GM12864 (cell line): ENCODE data around the gene ARHGEF33.

Source experiments
- DNase-seq: peaks from one replicate; pipeline ENCODE4 v3.0.0-alpha.2; 2011; ENCODE audit warnings: low read depth
- H3K4me3 ChIP-seq: 2 replicates; pipeline ENCODE4 v1.5.1; 2011; ENCODE audit warnings: mild to moderate bottlenecking, low read depth, low read length, control low read depth
- TF ChIP-seq, protein P1 (sequence below): IDR thresholded peaks from 2 replicates; pipeline ENCODE4 v1.5.1; 2011; ENCODE audit warnings: low read depth, mild to moderate bottlenecking, moderate library complexity, low read length, control low read depth, inconsistent platforms; ENCODE audit errors: missing control alignments

ARHGEF33 gene

DNA sequence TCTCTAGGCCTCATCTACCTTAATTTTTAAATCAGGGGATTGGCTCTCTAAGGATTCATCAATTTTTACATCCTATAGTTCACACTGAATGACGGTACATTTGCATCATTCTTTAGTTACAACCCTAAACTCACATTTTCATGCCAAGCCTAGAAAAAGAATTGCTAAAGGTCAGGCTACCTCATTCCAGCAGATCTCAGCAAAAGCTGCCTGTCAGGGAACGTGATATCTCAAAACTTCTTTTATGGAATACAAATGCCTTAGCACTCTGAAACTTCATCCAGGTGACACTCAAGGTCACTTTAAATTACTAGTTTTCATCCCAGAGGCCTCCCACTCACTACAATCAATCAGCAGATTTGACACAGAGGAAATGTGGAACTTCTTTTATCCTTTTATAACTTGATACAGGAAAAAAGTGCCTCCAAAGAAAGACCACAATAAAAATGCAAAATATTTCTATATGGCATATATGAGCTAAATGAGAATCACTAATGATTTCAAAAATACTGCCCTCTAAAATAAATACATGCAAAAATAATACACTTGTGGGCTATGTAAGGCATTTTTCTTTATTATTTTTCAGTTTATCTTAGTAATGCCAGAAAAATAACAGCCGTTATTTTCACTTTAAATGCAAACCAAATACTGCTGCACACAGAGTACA, 91.5 kb downstream of the ARHGEF33 start:
- H3K4me3 ChIP-seq = no peak overlapping the region
- DNase-seq = no peak
- TF ChIP-seq, protein P1, sequence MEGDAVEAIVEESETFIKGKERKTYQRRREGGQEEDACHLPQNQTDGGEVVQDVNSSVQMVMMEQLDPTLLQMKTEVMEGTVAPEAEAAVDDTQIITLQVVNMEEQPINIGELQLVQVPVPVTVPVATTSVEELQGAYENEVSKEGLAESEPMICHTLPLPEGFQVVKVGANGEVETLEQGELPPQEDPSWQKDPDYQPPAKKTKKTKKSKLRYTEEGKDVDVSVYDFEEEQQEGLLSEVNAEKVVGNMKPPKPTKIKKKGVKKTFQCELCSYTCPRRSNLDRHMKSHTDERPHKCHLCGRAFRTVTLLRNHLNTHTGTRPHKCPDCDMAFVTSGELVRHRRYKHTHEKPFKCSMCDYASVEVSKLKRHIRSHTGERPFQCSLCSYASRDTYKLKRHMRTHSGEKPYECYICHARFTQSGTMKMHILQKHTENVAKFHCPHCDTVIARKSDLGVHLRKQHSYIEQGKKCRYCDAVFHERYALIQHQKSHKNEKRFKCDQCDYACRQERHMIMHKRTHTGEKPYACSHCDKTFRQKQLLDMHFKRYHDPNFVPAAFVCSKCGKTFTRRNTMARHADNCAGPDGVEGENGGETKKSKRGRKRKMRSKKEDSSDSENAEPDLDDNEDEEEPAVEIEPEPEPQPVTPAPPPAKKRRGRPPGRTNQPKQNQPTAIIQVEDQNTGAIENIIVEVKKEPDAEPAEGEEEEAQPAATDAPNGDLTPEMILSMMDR = no peak

DNA sequence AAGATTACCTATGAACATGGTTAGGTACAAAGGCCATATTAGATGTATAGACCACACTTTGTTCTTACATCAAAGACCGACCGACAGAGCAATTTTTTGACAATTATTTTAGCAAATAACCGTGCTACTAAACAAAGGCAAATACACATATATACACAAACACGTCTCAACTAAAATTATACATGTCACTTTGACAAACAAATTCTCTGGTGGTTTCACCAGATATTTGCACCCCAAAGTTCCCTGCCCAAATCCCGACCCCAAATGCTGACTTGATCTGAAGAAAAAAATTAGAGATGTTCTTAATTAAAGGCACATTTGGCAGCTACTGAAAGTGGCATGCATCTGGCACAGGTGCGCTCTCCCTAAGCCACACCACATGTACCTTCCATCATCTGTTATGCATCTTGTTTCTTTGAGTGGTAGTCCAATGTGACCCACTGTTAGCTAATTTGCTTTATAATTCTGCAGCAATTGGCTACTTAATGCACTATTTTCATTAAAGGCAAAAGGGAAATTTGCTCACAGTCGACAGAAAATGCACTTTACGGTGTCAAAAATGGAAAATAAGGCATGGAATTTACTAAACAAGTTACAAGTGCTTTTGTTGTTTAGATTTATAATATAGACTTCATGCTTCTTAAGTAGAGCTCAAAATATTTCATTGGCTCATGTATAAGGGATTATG, 92.1 kb downstream of the ARHGEF33 start:
- H3K4me3 ChIP-seq = no peak overlapping the region

GRCh38 chr2:38982498-38982897, 92.8 kb downstream of the ARHGEF33 start:
- TF ChIP-seq, protein P1 = no peak
- no peak overlapping the region for H3K4me3 ChIP-seq
- no peak for DNase-seq

More for the DNA sequence above, 92.1 kb downstream of the ARHGEF33 start:
- TF ChIP-seq, protein P1 = no peak
- DNase-seq = no peak

DNA sequence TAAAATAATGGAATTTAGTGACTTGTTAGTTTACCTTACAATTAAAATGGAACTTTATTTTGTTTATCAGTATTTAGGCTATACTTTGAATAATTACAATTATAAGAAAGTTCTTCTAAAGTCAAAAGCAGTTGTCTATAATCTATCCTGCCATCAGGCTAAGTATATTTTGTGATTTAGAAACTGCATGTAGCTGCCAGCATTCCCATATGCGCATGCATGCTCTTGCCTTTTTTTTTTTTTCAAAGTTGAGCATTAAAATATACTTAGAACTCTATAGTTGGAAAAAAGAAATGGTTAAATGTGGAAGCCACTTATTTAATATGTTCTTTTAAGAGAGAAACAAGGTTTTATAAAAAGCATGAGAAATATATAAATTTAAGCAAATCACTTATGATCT, 99.0 kb downstream of the ARHGEF33 start:
- H3K4me3 ChIP-seq = no peak overlapping the region
- TF ChIP-seq, protein P1 = no peak
- DNase-seq = no peak

- no peak overlapping the region for H3K4me3 ChIP-seq
- TF ChIP-seq, protein P1 = no peak
- no peak for DNase-seq
These were observed 102.2 kb downstream of the ARHGEF33 start for GRCh38 chr2:38991899-38992298.

DNA sequence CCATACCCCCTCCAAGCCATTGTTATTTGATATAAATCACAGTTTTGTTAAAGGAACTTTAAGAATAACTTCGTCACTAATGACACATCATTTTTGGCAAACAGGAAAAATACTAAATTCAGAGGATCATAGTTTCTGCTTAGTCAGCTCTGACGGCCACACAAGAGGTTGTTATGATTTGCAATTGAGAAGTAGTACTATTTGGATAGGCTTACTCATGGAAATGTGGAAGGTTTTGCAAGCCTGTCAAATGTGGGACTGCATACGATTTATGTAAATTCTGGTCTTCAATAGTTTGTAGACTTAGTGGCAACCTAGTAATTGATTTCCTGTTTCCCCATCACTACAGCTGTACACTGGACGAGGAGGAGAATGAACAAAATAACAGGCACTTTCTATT, 108.1 kb downstream of the ARHGEF33 start:
- TF ChIP-seq, protein P1 = no peak
- H3K4me3 ChIP-seq = no peak overlapping the region
- DNase-seq = no peak
